ENCODE data around the gene DLX2. TPM values are rescaled to one million over a fixed set of nuclear protein-coding genes. Genes with fewer than 3 reads are reported as not detected.

Gene DLX2
- total RNA-seq, 1 donor from 2014 or later = 17.6 TPM

GRCh38 chr2:172101821-172102390, 794 bp downstream of the DLX2 start:
- H3K27ac Mint-ChIP-seq (ENCODE audit: unreplicated experiment) = peak overlapping the region; percentile 94
- H3K4me1 Mint-ChIP-seq (ENCODE audit: unreplicated experiment) = peaks cover 59% of the 10 kb centered on the region
- H3K4me3 Mint-ChIP-seq (ENCODE audit: unreplicated experiment) = peak overlapping the region; percentile 96
- peak; percentile 90 for DNase-seq (ENCODE audit: extremely low spot score, unreplicated experiment)
- no peak for TF ChIP-seq CTCF (IDR thresholded peaks at IDR 0.05)
- H3K27me3 Mint-ChIP-seq (ENCODE audit: unreplicated experiment) = no peaks in the 10 kb centered on the region
- H3K36me3 Mint-ChIP-seq (ENCODE audit: unreplicated experiment) = peaks cover 6% of the 10 kb centered on the region
- no peaks in the 10 kb centered on the region for H3K9me3 Mint-ChIP-seq (ENCODE audit: unreplicated experiment)

DNA sequence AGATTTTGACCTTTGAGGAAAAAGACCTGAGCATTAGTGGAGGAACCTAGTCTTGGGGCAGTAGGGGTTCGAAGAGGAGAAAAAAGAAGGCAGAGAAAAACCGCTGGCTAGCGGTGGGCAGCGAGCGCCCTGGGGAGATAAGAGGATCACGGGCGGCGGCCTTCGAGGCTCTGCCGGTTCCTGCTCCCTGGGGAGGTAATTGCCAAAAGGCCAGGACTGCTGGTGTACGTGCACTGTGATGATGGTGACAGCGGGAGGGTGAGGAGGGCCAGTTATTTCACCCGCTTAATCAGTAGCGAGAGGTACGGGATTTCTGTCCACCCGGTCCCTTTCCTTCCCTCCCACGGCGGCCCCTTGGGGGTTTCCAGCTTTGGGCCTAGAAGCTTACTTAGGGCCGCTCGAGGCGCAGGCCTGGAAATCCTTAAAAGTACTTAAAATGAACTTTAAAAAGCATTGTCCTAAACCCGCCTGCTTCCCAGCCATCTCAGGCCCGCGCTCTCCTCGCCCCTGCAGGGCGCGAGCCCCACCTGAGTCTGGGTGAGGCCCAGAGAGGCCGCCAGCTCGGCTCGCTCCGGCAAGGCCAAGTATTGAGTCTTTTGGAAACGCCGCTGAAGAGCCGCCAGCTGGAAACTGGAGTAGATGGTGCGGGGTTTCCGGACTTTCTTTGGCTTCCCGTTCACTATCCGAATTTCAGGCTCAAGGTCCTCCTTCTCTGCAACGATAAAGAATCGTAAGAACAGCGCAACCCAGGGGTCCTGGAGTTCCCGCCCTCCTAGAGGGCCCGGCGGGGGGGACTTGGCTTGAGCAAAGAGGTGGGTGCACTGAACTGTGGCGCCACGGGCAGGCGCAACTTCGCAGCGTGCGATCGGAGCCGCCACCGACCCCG, 1.5 kb downstream of the DLX2 start:
- H3K27me3 Mint-ChIP-seq (ENCODE audit: unreplicated experiment) = no peaks in the 10 kb centered on the region
- peak overlapping the region; percentile 96 for H3K4me3 Mint-ChIP-seq (ENCODE audit: unreplicated experiment)
- peaks cover 57% of the 10 kb centered on the region for H3K4me1 Mint-ChIP-seq (ENCODE audit: unreplicated experiment)
- no peak for DNase-seq (ENCODE audit: extremely low spot score, unreplicated experiment)
- H3K27ac Mint-ChIP-seq (ENCODE audit: unreplicated experiment) = peak overlapping the region; percentile 94
- peaks cover 6% of the 10 kb centered on the region for H3K36me3 Mint-ChIP-seq (ENCODE audit: unreplicated experiment)
- no peaks in the 10 kb centered on the region for H3K9me3 Mint-ChIP-seq (ENCODE audit: unreplicated experiment)
- peak; percentile 9 for TF ChIP-seq CTCF (IDR thresholded peaks at IDR 0.05)

DNA sequence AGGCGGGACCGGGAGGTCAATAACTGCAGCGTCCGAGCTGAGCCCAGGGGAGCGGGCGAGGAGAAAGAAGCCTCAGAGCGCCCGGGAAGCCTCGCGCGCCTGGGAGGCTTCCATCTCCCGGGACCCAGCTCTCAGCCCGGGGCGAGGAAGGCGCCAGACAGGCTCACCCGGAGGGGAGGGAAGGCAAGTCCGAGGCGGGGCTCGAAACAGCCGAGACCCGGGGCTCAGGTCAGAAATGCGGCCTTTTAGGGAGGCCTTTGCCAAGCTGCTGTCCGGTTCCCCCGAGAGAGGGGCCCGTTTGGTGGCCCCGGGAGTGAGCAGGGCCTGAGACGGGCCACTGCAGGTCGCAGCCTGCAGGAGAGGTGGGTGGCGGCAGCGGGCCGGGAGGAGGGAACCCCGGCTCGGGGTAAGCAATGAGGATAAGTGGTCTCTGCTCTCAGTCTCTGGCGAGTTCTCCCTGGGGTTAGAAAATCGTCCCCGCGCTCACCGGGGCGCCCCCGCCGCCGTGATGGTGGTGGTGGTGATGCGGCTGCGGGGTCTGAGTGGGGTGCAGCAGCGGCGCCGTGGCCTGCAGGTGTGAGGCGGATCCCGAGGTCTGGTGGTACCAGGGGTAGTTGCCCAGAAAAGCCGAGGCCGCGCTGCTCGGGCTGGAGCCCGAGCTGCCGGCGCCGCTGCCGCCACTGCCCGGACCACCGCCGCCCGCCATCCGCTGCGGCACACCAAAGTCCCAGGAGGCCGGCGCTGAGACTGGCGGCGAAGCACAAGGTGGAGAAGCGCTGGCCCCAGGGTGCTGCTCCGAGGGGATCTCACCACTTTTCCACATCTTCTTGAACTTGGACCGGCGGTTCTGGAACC, 2.4 kb downstream of the DLX2 start:
- DNase-seq (ENCODE audit: extremely low spot score, unreplicated experiment) = no peak
- peaks cover 57% of the 10 kb centered on the region for H3K4me1 Mint-ChIP-seq (ENCODE audit: unreplicated experiment)
- no peaks in the 10 kb centered on the region for H3K27me3 Mint-ChIP-seq (ENCODE audit: unreplicated experiment)
- H3K9me3 Mint-ChIP-seq (ENCODE audit: unreplicated experiment) = no peaks in the 10 kb centered on the region
- H3K36me3 Mint-ChIP-seq (ENCODE audit: unreplicated experiment) = peaks cover 6% of the 10 kb centered on the region
- H3K4me3 Mint-ChIP-seq (ENCODE audit: unreplicated experiment) = peak overlapping the region; percentile 96
- H3K27ac Mint-ChIP-seq (ENCODE audit: unreplicated experiment) = peak overlapping the region; percentile 94
- TF ChIP-seq CTCF (IDR thresholded peaks at IDR 0.05) = no peak

- DNase-seq (ENCODE audit: extremely low spot score, unreplicated experiment) = no peak
- Mint-ChIP-seq H3K4me1 (ENCODE audit: unreplicated experiment) (peaks cover 58% of the 10 kb centered on the region), H3K36me3 (ENCODE audit: unreplicated experiment) (peaks cover 6% of the 10 kb centered on the region), H3K9me3 (ENCODE audit: unreplicated experiment) (no peaks in the 10 kb centered on the region), H3K4me3 (ENCODE audit: unreplicated experiment) (peak overlapping the region; percentile 96), H3K27me3 (ENCODE audit: unreplicated experiment) (no peaks in the 10 kb centered on the region), H3K27ac (ENCODE audit: unreplicated experiment) (peak overlapping the region; percentile 94)
- no peak for TF ChIP-seq CTCF (IDR thresholded peaks at IDR 0.05)
Observed at GRCh38 chr2:172099472-172100079, 3.1 kb downstream of the DLX2 start.

All from osteocyte (in vitro differentiated cells).